H1 (cell line): ENCODE measurements around the gene FAM200B. TPM values are rescaled to one million over a fixed set of nuclear protein-coding genes. Genes with fewer than 3 reads are reported as not detected.
"Not testable (repeated sequence)": the region's sequence is repeated elsewhere in the genome, so short reads cannot be mapped to it uniquely, and the experiment has no call there.

Source experiments
- CTCF ChIA-PET: fragments of 300-600 bp; sonication (Branson Sonifier 250); formaldehyde crosslinking; loops from one replicate; lab custom pipeline; 2021; ENCODE audit not compliant: partially characterized antibody; lab: Charles Lee
- POLR2A ChIA-PET: fragments of 300-600 bp; sonication (Branson Sonifier 250); formaldehyde crosslinking; loops from one replicate; lab custom pipeline; 2021; ENCODE audit warnings: inconsistent platforms; ENCODE audit not compliant: partially characterized antibody; lab: Charles Lee
- DNase-seq, 2 experiments: peaks; one replicate each; pipeline versions ENCODE4 v3.0.0 to v3.0.0-alpha.2; 2010 to 2022; ENCODE audit warnings: low spot score in 2 of 2, low read depth in 1 of 2, mixed read lengths in 1 of 2
- FAIRE-seq: peaks from 2 replicates; lab custom pipeline; 2011; peaks lifted over from hg19 to GRCh38; lab: Jason Lieb, UNC
- H2AFZ ChIP-seq: 2 replicates; pipeline ENCODE4 v1.8.1; 2012; ENCODE audit warnings: low read length, inconsistent platforms
- H2AK5ac ChIP-seq: 2 replicates; pipeline ENCODE4 v1.6.1; 2013; ENCODE audit warnings: low read depth, low read length
- H2BK120ac ChIP-seq: replicated peaks from 2 replicates; pipeline ENCODE3; 2013; ENCODE audit warnings: low read depth, low read length, inconsistent platforms
- H2BK12ac ChIP-seq: 2 replicates; pipeline ENCODE4 v1.6.1; 2013; ENCODE audit warnings: low read depth, low read length
- H2BK15ac ChIP-seq: 2 replicates; pipeline ENCODE4 v1.6.1; 2013; ENCODE audit warnings: low read length
- H2BK20ac ChIP-seq: 2 replicates; pipeline ENCODE4 v1.6.1; 2013; ENCODE audit warnings: low read length
- H2BK5ac ChIP-seq: 2 replicates; pipeline ENCODE4 v1.6.1; 2013; ENCODE audit warnings: low read depth, low read length
- H3K14ac ChIP-seq: 2 replicates; pipeline ENCODE4 v1.6.1; 2013; ENCODE audit warnings: inconsistent platforms; ENCODE audit not compliant: insufficient read length
- H3K18ac ChIP-seq: 2 replicates; pipeline ENCODE4 v1.6.1; 2013; ENCODE audit warnings: low read length; ENCODE audit errors: extremely low read depth
- H3K23ac ChIP-seq: 2 replicates; pipeline ENCODE4 v1.6.1; 2013; ENCODE audit warnings: inconsistent platforms; ENCODE audit not compliant: insufficient read length
- H3K23me2 ChIP-seq: 2 replicates; pipeline ENCODE4 v1.6.1; 2013; ENCODE audit warnings: low read depth, low read length
- H3K27ac ChIP-seq: 2 replicates; pipeline ENCODE4 v1.6.1; 2011; ENCODE audit warnings: low read depth, low read length, inconsistent platforms
- H3K27me3 ChIP-seq, 4 experiments: replicated peaks in 1 of 4; 1 replicate in 1 of 4; 2 replicates in 3 of 4; pipeline versions ENCODE4 v1.6.1 to v1.8.1; 2011 to 2013; ENCODE audit warnings: low read length in 3 of 4, mild to moderate bottlenecking in 3 of 4, inconsistent platforms in 2 of 4, mixed read lengths in 2 of 4, moderate library complexity in 1 of 4; ENCODE audit not compliant: control insufficient read depth in 3 of 4, insufficient read depth in 3 of 4; ENCODE audit errors: extremely low read depth in 1 of 4
- H3K36me3 ChIP-seq, 4 experiments: 2 replicates each; pipeline versions ENCODE4 v1.6.1 to v1.8.1; 2011 to 2013; ENCODE audit warnings: mild to moderate bottlenecking in 4 of 4, low read length in 3 of 4, moderate library complexity in 2 of 4, control low read depth in 1 of 4, inconsistent platforms in 1 of 4; ENCODE audit not compliant: insufficient read depth in 4 of 4, control insufficient read depth in 2 of 4
- H3K4ac ChIP-seq: replicated peaks from 2 replicates; pipeline ENCODE3; 2013; ENCODE audit warnings: low read length, low read depth, mixed read lengths, inconsistent platforms; ENCODE audit not compliant: insufficient read length
- H3K4me1 ChIP-seq, 4 experiments: replicated peaks in 1 of 4; 1 replicate in 1 of 4; 2 replicates in 3 of 4; pipeline versions ENCODE4 v1.6.1 to v1.8.1; 2011 to 2013; ENCODE audit warnings: low read length in 3 of 4, inconsistent platforms in 2 of 4, mixed read lengths in 1 of 4; ENCODE audit not compliant: insufficient read depth in 4 of 4, control insufficient read depth in 3 of 4
- H3K4me2 ChIP-seq, 2 experiments: 2 replicates each; pipeline versions ENCODE4 v1.6.1 to v1.8.1; 2011 to 2013; ENCODE audit warnings: low read depth in 2 of 2, low read length in 2 of 2, control low read depth in 1 of 2, inconsistent platforms in 1 of 2, mild to moderate bottlenecking in 1 of 2; ENCODE audit not compliant: insufficient read depth in 1 of 2
- H3K4me3 ChIP-seq, 4 experiments: fragments of 200-600, 300-600 bp in 1 of 4; sonication (generic), shearing (Covaris generic), sonication (Bioruptor Twin) in 1 of 4; 2 replicates each; pipeline versions ENCODE4 v1.5.1 to v1.8.1; 2011 to 2016; ENCODE audit warnings: low read length in 4 of 4, low read depth in 3 of 4, control low read depth in 2 of 4, inconsistent platforms in 2 of 4, mild to moderate bottlenecking in 2 of 4, mixed read lengths in 1 of 4, moderate library complexity in 1 of 4; ENCODE audit not compliant: insufficient read depth in 2 of 4; ENCODE audit errors: extremely low read depth in 1 of 4
- H3K56ac ChIP-seq: replicated peaks from 2 replicates; pipeline ENCODE3; 2013; ENCODE audit warnings: low read depth, mild to moderate bottlenecking, mixed read lengths, low read length, inconsistent platforms; ENCODE audit not compliant: insufficient read length
- H3K79me1 ChIP-seq: 2 replicates; pipeline ENCODE4 v1.6.1; 2013; ENCODE audit warnings: low read depth, low read length, control low read depth
- H3K79me2 ChIP-seq, 2 experiments: 2 replicates each; pipeline versions ENCODE4 v1.6.1 to v1.8.1; 2012 to 2013; ENCODE audit warnings: low read length in 2 of 2, mild to moderate bottlenecking in 2 of 2, inconsistent platforms in 1 of 2; ENCODE audit not compliant: insufficient read depth in 2 of 2, control insufficient read depth in 1 of 2
- H3K9ac ChIP-seq, 4 experiments: replicated peaks in 1 of 4; 1 replicate in 1 of 4; 2 replicates in 3 of 4; pipeline versions ENCODE4 v1.6.1 to v1.8.1; 2011 to 2013; ENCODE audit warnings: low read depth in 3 of 4, low read length in 3 of 4, control low read depth in 2 of 4, mild to moderate bottlenecking in 2 of 4, moderate library complexity in 2 of 4, inconsistent platforms in 1 of 4; ENCODE audit errors: extremely low read depth in 1 of 4
- H3K9me3 ChIP-seq, 2 experiments: 2 replicates each; pipeline versions ENCODE4 v1.6.1 to v1.8.1; 2012 to 2013; ENCODE audit warnings: mild to moderate bottlenecking in 2 of 2, moderate library complexity in 2 of 2, control low read depth in 1 of 2, inconsistent platforms in 1 of 2, low read depth in 1 of 2, low read length in 1 of 2, mixed read lengths in 1 of 2; ENCODE audit not compliant: insufficient read depth in 2 of 2
- H4K20me1 ChIP-seq, 2 experiments: replicated peaks in 1 of 2; 2 replicates each; pipeline versions ENCODE3 to v1.8.1; 2011 to 2013; ENCODE audit warnings: inconsistent platforms in 2 of 2, low read length in 2 of 2, mild to moderate bottlenecking in 1 of 2; ENCODE audit not compliant: insufficient read depth in 2 of 2, control insufficient read depth in 1 of 2
- H4K5ac ChIP-seq: 2 replicates; pipeline ENCODE4 v1.6.1; 2013; ENCODE audit warnings: low read length, low read depth, mixed read lengths, inconsistent platforms; ENCODE audit not compliant: insufficient read length
- H4K8ac ChIP-seq: 2 replicates; pipeline ENCODE4 v1.8.0; 2013; ENCODE audit warnings: mild to moderate bottlenecking, moderate library complexity, low read length, inconsistent platforms; ENCODE audit not compliant: insufficient read depth; ENCODE audit errors: extremely low read depth
- H4K91ac ChIP-seq: replicated peaks from 2 replicates; pipeline ENCODE3; 2013; ENCODE audit warnings: low read length, mixed read lengths, inconsistent platforms; ENCODE audit not compliant: insufficient read length
- EZH2 ChIP-seq: fragments of 200-600 bp; sonication (generic); IDR thresholded peaks from 2 replicates; pipeline ENCODE4 v1.7.1; 2012; ENCODE audit warnings: low read depth, mild to moderate bottlenecking, moderate library complexity, low read length, inconsistent platforms; ENCODE audit not compliant: severe bottlenecking
- MAFK ChIP-seq: IDR thresholded peaks from 2 replicates; pipeline ENCODE4 v1.6.1; 2012; ENCODE audit warnings: low read depth, mild to moderate bottlenecking, improper control_type of control experiment, low read length
- SIN3A ChIP-seq, 2 experiments: IDR thresholded peaks in 1 of 2; conservative IDR thresholded peaks in 1 of 2; 2 replicates each; pipeline ENCODE4 v1.6.1; 2011 to 2012; ENCODE audit warnings: low read length in 2 of 2, improper control_type of control experiment in 1 of 2, low read depth in 1 of 2, mild to moderate bottlenecking in 1 of 2
- SP4 ChIP-seq: IDR thresholded peaks from 2 replicates; pipeline ENCODE4 v1.6.1; 2012; ENCODE audit warnings: low read length, inconsistent platforms
- WGBS, 2 experiments: shearing (Covaris generic) in 1 of 2; methylation state at CpG; one replicate each; pipeline versions ENCODE4 v1.1.6 to v1.1.7; 2013 to 2015; ENCODE audit warnings: low lambda C conversion rate in 2 of 2, mixed read lengths in 2 of 2, inconsistent platforms in 1 of 2, low coverage in 1 of 2, missing lambda C conversion rate in 1 of 2; ENCODE audit not compliant: insufficient replicate concordance in 2 of 2, insufficient coverage in 1 of 2, insufficient read length in 1 of 2; ENCODE audit errors: extremely low coverage in 1 of 2, missing lambda C conversion rate in 1 of 2; 5-methylcytosine and 5-hydroxymethylcytosine counted together
- polyA plus RNA-seq, 7 experiments: library from polyadenylated mRNA; depleted of rRNA in 3 of 7; stranded (reverse) in 5 of 7; unstranded in 2 of 7; fragments of >200 nt in 5 of 7; fragments of 200-250 nt in 2 of 7; gene quantifications; 1 replicate in 5 of 7; 2 replicates in 1 of 7; 4 replicates in 1 of 7; pipeline versions ENCODE4 v1.2.1 to v1.2.3, GENCODE V29; 2011 to 2013; ENCODE audit warnings: missing spikeins in 2 of 7, mixed read lengths in 2 of 7
- total RNA-seq: library from RNA; stranded (reverse); fragmentation: NEBNext Ultra II Directional; extraction: Animal tissue kit (Norgen Biotek cat#: 25700); gene quantifications from 2 replicates; pipeline ENCODE4 v1.2.1, GENCODE V29; 2021

FAM200B gene
- total and polyA plus RNA-seq, 2 of the 8 experiments (the other 6 are each of a cell fraction or from before 2014, with no cell fraction given), result 10.7 to 23.7 TPM

GRCh38 chr4:15729910-15730533, 48.4 kb downstream of the FAM200B start (continued):
- TF ChIP-seq MAFK, result no peak
- no peak for TF ChIP-seq SP4
- no peak for TF ChIP-seq SIN3A (conservative IDR thresholded peaks at IDR 0.05 in 1 of 2, IDR thresholded peaks at IDR 0.05 in 1 of 2; ENCODE audit: low read depth in 1 of 2, low read length in 2 of 2)
- TF ChIP-seq EZH2, result no peak

GRCh38 chr4:15733061-15733460, 51.4 kb downstream of the FAM200B start:
- H3K4me3 ChIP-seq, H2BK120ac ChIP-seq, H4K5ac ChIP-seq, H3K9me3 ChIP-seq, DNase-seq, H3K4me1 ChIP-seq, POLR2A ChIA-PET, H2BK12ac ChIP-seq, FAIRE-seq, H3K27ac ChIP-seq, H3K79me2 ChIP-seq, H3K9ac ChIP-seq, H2BK15ac ChIP-seq, H3K23ac ChIP-seq, H3K79me1 ChIP-seq, H4K8ac ChIP-seq, H3K27me3 ChIP-seq, H4K91ac ChIP-seq, H3K56ac ChIP-seq, H3K18ac ChIP-seq, H2BK20ac ChIP-seq, H3K36me3 ChIP-seq, H3K4me2 ChIP-seq, H3K4ac ChIP-seq, H2AFZ ChIP-seq, H3K14ac ChIP-seq, H3K23me2 ChIP-seq, H2AK5ac ChIP-seq, H4K20me1 ChIP-seq, H2BK5ac ChIP-seq: not testable (repeated sequence)
- WGBS, 2 experiments, result 75% methylated on average over 5 of the region's 5 CpGs; no CpG with 5 or more reads in 1 of the 2 experiments
- CTCF ChIA-PET, result interaction anchor here (0.8 to 1.7 kb wide), 4 partner anchors 8 to 73 kb away, joined by 4 to 10 read pairs (median 4); no protein-coding TSS in a partner anchor
